ENCODE measurements around the gene STAT5B. TPM values are rescaled to one million over a fixed set of nuclear protein-coding genes. Genes with fewer than 3 reads are reported as not detected.

Gene STAT5B
- polyA plus RNA-seq, 1 donor (not counting 4 experiments of a cell fraction or from before 2014, with no cell fraction given), result 16.1 TPM

- dilution Hi-C loops (cut with MboI; ENCODE audit: extremely low pct_ligation_motif_present, low sequenced_read_pairs), result loop anchor here (25.0 kb wide), 1 partner anchor 196 kb away; no protein-coding TSS in a partner anchor
- peaks cover 2% of the 10 kb centered on the region for H4K20me1 ChIP-seq (ENCODE audit: control insufficient read depth, extremely low read depth, insufficient read depth, low read length)
- no peak overlapping the region for H2AFZ ChIP-seq (ENCODE audit: control insufficient read depth, low read length)
- peaks cover 31 to 39% of the 10 kb centered on the region in 2 experiments for H3K36me3 ChIP-seq (ENCODE audit: control insufficient read depth in 2 of 2, extremely low read depth in 1 of 2, insufficient read depth in 2 of 2, low read length in 2 of 2)
- H3K4me3 ChIP-seq (ENCODE audit: control insufficient read depth in 2 of 3, extremely low read depth in 1 of 3, insufficient read depth in 2 of 3, low read depth in 1 of 3, low read length in 3 of 3), result no peak overlapping the region
- TF ChIP-seq CTCF (optimal IDR thresholded peaks at IDR 0.05 in 1 of 3, IDR thresholded peaks at IDR 0.05 in 1 of 3, conservative IDR thresholded peaks at IDR 0.05 in 1 of 3; ENCODE audit: extremely low read depth in 1 of 3, insufficient read depth in 2 of 3, low read length in 3 of 3), result no peak
- no peak for TF ChIP-seq EZH2 (IDR thresholded peaks at IDR 0.05; ENCODE audit: low read length)
- no peak overlapping the region for H3K27ac ChIP-seq (ENCODE audit: control insufficient read depth, insufficient read depth, low read length)
- no peaks in the 10 kb centered on the region for H3K79me2 ChIP-seq (ENCODE audit: control insufficient read depth, insufficient read depth, low read length)
- H3K4me1 ChIP-seq (ENCODE audit: control insufficient read depth, extremely low read depth, insufficient read depth, low read length), result peaks cover 23% of the 10 kb centered on the region
- no peaks in the 10 kb centered on the region for H3K27me3 ChIP-seq (ENCODE audit: control insufficient read depth, extremely low read depth, insufficient read depth, low read length)
- no peak overlapping the region for H3K9ac ChIP-seq (ENCODE audit: control insufficient read depth, extremely low read depth, insufficient read depth, low read length)
- no peak overlapping the region for H3K4me2 ChIP-seq (ENCODE audit: control insufficient read depth, extremely low read depth, insufficient read depth, low read depth, low read length)
- H3K9me1 ChIP-seq (ENCODE audit: control insufficient read depth, extremely low read depth, insufficient read depth, low read length), result peaks cover 2% of the 10 kb centered on the region
- no peaks in the 10 kb centered on the region for H3K9me3 ChIP-seq (ENCODE audit: control insufficient read depth, low read depth, low read length)
- no peak for FAIRE-seq
- DNase-seq (ENCODE audit: low read depth, low spot score), result no peak
These were observed 40.6 kb upstream of the STAT5B start for GRCh38 chr17:42316755-42317154.

GRCh38 chr17:42315402-42316156 lies 39.4 kb upstream of the STAT5B start:
- Histone ChIP-seq H3K4me3 (ENCODE audit: control insufficient read depth in 2 of 3, extremely low read depth in 1 of 3, insufficient read depth in 2 of 3, low read depth in 1 of 3, low read length in 3 of 3) (no peak overlapping the region), H3K4me2 (ENCODE audit: control insufficient read depth, extremely low read depth, insufficient read depth, low read depth, low read length) (no peak overlapping the region), H3K4me1 (ENCODE audit: control insufficient read depth, extremely low read depth, insufficient read depth, low read length) (peaks cover 23% of the 10 kb centered on the region), H3K27ac (ENCODE audit: control insufficient read depth, insufficient read depth, low read length) (no peak overlapping the region), H3K9ac (ENCODE audit: control insufficient read depth, extremely low read depth, insufficient read depth, low read length) (no peak overlapping the region), H2AFZ (ENCODE audit: control insufficient read depth, low read length) (no peak overlapping the region), H3K36me3 (ENCODE audit: control insufficient read depth in 2 of 2, extremely low read depth in 1 of 2, insufficient read depth in 2 of 2, low read length in 2 of 2) (peaks cover 27 to 36% of the 10 kb centered on the region in 2 experiments), H3K27me3 (ENCODE audit: control insufficient read depth, extremely low read depth, insufficient read depth, low read length) (no peaks in the 10 kb centered on the region), H4K20me1 (ENCODE audit: control insufficient read depth, extremely low read depth, insufficient read depth, low read length) (peaks cover 2% of the 10 kb centered on the region), H3K79me2 (ENCODE audit: control insufficient read depth, insufficient read depth, low read length) (no peaks in the 10 kb centered on the region), H3K9me3 (ENCODE audit: control insufficient read depth, low read depth, low read length) (no peaks in the 10 kb centered on the region), H3K9me1 (ENCODE audit: control insufficient read depth, extremely low read depth, insufficient read depth, low read length) (peaks cover 2% of the 10 kb centered on the region)
- dilution Hi-C loops (cut with MboI; ENCODE audit: extremely low pct_ligation_motif_present, low sequenced_read_pairs), result loop anchor here (25.0 kb wide), 1 partner anchor 197 kb away; no protein-coding TSS in a partner anchor
- DNase-seq (ENCODE audit: low read depth, low spot score), result no peak
- TF ChIP-seq CTCF (optimal IDR thresholded peaks at IDR 0.05 in 1 of 3, IDR thresholded peaks at IDR 0.05 in 1 of 3, conservative IDR thresholded peaks at IDR 0.05 in 1 of 3; ENCODE audit: extremely low read depth in 1 of 3, insufficient read depth in 2 of 3, low read length in 3 of 3), result no peak
- TF ChIP-seq EZH2 (IDR thresholded peaks at IDR 0.05; ENCODE audit: low read length), result no peak
- no peak for FAIRE-seq

Measured in keratinocyte (primary cell).